IPS-18a (cell line): Measurements from ENCODE around the gene RIPK4.
A peak's percentile ranks its signal among the peaks of the same experiment; 100 is the strongest.

ENCODE experiments used
- H3K27ac ChIP-seq: one replicate; pipeline ENCODE4 v1.5.1; 2013; ENCODE audit warnings: low read length
- H3K27me3 ChIP-seq: one replicate; pipeline ENCODE4 v1.6.1; 2013; ENCODE audit warnings: mild to moderate bottlenecking, low read length; ENCODE audit not compliant: control insufficient read depth, insufficient read depth
- H3K36me3 ChIP-seq: one replicate; pipeline ENCODE4 v1.6.1; 2013; ENCODE audit warnings: low read depth, low read length; ENCODE audit not compliant: control insufficient read depth
- H3K4me1 ChIP-seq: one replicate; pipeline ENCODE4 v1.6.1; 2013; ENCODE audit warnings: low read depth, low read length; ENCODE audit not compliant: control insufficient read depth
- H3K4me3 ChIP-seq: one replicate; pipeline ENCODE4 v1.5.1; 2013; ENCODE audit warnings: low read length
- H3K9ac ChIP-seq: one replicate; pipeline ENCODE4 v1.6.1; 2013; ENCODE audit warnings: mild to moderate bottlenecking, low read length, moderate library complexity
- H3K9me3 ChIP-seq: one replicate; pipeline ENCODE4 v1.6.1; 2013; ENCODE audit warnings: low read depth, low read length; ENCODE audit not compliant: control insufficient read depth

The RIPK4 gene

GRCh38 chr21:41775149-41775472, 8.3 kb upstream of the RIPK4 start:
- H3K4me3 ChIP-seq = no peak overlapping the region
- no peaks in the 10 kb centered on the region for H3K36me3 ChIP-seq
- H3K27me3 ChIP-seq = peaks cover 30% of the 10 kb centered on the region
- no peaks in the 10 kb centered on the region for H3K9me3 ChIP-seq
- H3K27ac ChIP-seq = no peak overlapping the region
- H3K9ac ChIP-seq = no peak overlapping the region
- peaks cover 14% of the 10 kb centered on the region for H3K4me1 ChIP-seq

- H3K36me3 ChIP-seq = no peaks in the 10 kb centered on the region
- peaks cover 17% of the 10 kb centered on the region for H3K4me1 ChIP-seq
- no peak overlapping the region for H3K27ac ChIP-seq
- no peak overlapping the region for H3K4me3 ChIP-seq
- no peaks in the 10 kb centered on the region for H3K9me3 ChIP-seq
- no peak overlapping the region for H3K9ac ChIP-seq
- H3K27me3 ChIP-seq = peaks cover 35% of the 10 kb centered on the region
These were observed 7.8 kb upstream of the RIPK4 start for GRCh38 chr21:41774467-41775148.

DNA sequence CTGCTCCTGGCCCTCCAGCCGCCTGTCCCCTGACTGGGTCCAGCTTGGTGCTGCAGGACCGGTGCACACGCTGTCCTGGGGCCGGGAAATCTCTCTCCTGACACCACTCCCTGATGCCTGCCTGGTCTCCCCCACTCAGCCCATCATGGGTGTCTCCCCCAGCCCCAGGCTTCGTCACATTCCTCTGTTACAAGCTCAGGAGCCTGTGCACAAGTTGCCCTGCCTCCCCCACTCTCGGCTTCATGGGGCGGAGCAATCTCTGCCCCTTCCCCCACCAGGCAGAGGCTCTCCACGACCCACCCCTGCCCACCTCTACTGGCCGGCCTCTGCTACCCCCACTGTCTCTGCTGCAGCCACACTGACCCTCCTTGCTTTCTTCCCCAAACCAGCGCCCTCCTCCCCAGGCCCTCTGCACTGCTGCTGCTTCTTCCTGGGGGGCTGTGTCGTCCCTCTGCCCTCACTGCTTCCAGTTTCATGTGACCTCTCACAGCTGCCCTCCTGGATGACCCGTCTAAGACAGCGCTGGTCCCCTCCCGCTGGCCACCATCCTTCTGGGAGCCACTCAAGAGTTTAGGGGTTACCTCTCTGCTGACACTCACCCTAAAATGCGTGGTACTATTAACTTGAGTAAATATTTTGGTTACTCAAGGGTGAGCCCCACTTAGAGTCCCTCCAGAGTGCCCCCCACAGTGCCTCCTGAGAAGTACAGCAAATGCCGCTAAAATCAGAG, 5.7 kb upstream of the RIPK4 start:
- Histone ChIP-seq H3K9ac (no peak overlapping the region), H3K36me3 (no peaks in the 10 kb centered on the region), H3K9me3 (no peaks in the 10 kb centered on the region), H3K27me3 (peaks cover 56% of the 10 kb centered on the region), H3K27ac (no peak overlapping the region), H3K4me3 (no peak overlapping the region), H3K4me1 (peaks cover 21% of the 10 kb centered on the region)

DNA sequence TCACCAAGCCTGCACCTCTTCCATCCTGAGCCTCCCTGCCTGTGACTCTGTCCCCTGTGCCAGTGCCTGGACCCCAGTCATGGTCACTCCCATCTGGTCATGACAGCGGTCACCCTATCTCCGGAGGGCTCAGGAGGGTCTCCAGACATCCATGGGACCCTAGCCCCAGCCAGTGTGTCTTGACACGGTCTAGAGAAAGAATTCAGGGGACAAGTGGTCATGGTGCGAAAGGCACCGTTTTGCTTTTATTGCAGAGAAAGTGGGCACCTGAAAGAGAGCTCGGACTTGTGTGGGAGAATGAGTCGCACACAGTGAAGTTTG, 4.7 kb upstream of the RIPK4 start:
- H3K4me3 ChIP-seq = no peak overlapping the region
- no peaks in the 10 kb centered on the region for H3K36me3 ChIP-seq
- peaks cover 65% of the 10 kb centered on the region for H3K27me3 ChIP-seq
- H3K9ac ChIP-seq = no peak overlapping the region
- H3K9me3 ChIP-seq = no peaks in the 10 kb centered on the region
- peaks cover 26% of the 10 kb centered on the region for H3K4me1 ChIP-seq
- no peak overlapping the region for H3K27ac ChIP-seq

- Histone ChIP-seq H3K4me3 (no peak overlapping the region), H3K9ac (no peak overlapping the region), H3K36me3 (no peaks in the 10 kb centered on the region), H3K27ac (no peak overlapping the region), H3K4me1 (peaks cover 26% of the 10 kb centered on the region), H3K9me3 (no peaks in the 10 kb centered on the region), H3K27me3 (peaks cover 70% of the 10 kb centered on the region)
These were observed 4.2 kb upstream of the RIPK4 start for GRCh38 chr21:41770901-41771624.

- Histone ChIP-seq H3K27me3 (peaks cover 81% of the 10 kb centered on the region), H3K36me3 (no peaks in the 10 kb centered on the region), H3K9me3 (no peaks in the 10 kb centered on the region), H3K4me1 (peaks cover 36% of the 10 kb centered on the region), H3K9ac (no peak overlapping the region), H3K4me3 (no peak overlapping the region), H3K27ac (no peak overlapping the region)
These were observed 3.1 kb upstream of the RIPK4 start for GRCh38 chr21:41769933-41770332.

GRCh38 chr21:41769521-41769920, 2.7 kb upstream of the RIPK4 start:
- no peak overlapping the region for H3K9ac ChIP-seq
- no peak overlapping the region for H3K4me3 ChIP-seq
- H3K36me3 ChIP-seq = no peaks in the 10 kb centered on the region
- no peaks in the 10 kb centered on the region for H3K9me3 ChIP-seq
- peaks cover 40% of the 10 kb centered on the region for H3K4me1 ChIP-seq
- no peak overlapping the region for H3K27ac ChIP-seq
- H3K27me3 ChIP-seq = peaks cover 86% of the 10 kb centered on the region

DNA sequence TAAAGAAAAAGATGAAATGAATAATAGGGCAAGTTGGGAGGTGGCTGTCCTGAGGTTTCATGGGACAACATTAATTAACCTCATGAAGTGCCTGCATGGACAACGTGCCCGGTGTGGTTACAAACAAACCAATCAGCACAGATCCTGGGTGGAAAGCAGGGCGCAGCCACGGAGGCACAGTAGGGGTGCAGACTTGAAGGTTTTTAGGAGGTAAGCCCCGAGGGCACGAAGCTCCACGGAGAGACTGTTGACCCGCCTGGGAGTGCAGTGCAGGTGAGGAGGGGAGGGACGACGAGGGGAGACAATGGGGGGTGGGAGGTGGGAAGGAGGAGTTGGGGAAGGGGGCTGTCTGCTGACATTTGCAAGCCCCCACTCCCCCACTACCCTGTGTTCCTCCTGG, 2.3 kb upstream of the RIPK4 start:
- peak overlapping the region; percentile 56 for H3K4me3 ChIP-seq
- no peaks in the 10 kb centered on the region for H3K36me3 ChIP-seq
- peaks cover 42% of the 10 kb centered on the region for H3K4me1 ChIP-seq
- H3K27ac ChIP-seq = no peak overlapping the region
- peaks cover 90% of the 10 kb centered on the region for H3K27me3 ChIP-seq
- H3K9me3 ChIP-seq = no peaks in the 10 kb centered on the region
- H3K9ac ChIP-seq = no peak overlapping the region

- Histone ChIP-seq H3K4me1 (peaks cover 47% of the 10 kb centered on the region), H3K36me3 (no peaks in the 10 kb centered on the region), H3K27me3 (peaks cover 95% of the 10 kb centered on the region), H3K27ac (no peak overlapping the region), H3K4me3 (peak overlapping the region; percentile 56), H3K9me3 (no peaks in the 10 kb centered on the region), H3K9ac (no peak overlapping the region)
These were observed 1.7 kb upstream of the RIPK4 start for GRCh38 chr21:41768437-41769042.

DNA sequence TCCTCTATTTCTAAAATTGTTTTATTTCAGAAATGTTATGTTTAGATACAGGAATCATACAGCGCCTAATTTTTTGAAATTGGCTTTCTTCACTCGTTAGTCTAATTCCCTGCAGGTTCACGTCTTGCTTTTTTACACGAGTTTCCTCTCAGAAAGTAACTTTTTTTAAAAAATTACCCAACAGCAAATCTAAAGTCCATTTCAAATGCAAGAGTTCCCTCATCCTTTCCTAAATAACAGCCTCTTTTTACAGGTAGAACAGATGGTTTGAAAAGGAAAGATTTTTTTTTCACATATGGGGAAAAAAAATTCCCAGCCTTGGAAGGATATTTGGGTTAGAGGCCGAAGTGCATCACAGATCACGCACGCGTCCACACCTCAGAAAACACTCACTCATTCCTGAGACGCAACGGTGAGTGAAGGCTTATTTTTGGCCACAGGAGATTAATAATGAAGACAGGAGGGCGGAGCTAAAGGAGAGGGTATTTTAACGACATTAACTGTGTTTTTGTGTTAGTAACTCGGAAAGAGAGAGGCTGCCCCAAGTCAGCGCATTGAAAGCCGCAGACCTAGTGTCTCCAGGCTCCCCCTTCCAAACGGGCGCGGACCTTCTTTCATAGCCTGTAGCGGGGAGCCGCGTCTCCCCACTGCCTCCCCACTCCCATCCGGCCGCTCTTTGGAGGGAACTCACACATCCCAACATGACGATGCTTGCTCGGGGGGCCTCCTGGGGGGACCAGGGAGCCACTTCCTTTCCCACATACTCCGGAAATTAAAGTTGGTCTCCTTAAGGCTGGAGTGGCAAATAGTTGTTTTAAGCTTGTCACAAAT, 969 bp upstream of the RIPK4 start:
- Histone ChIP-seq H3K4me1 (peaks cover 52% of the 10 kb centered on the region), H3K4me3 (peak overlapping the region; percentile 56), H3K36me3 (no peaks in the 10 kb centered on the region), H3K27me3 (peaks cover 98% of the 10 kb centered on the region), H3K27ac (no peak overlapping the region), H3K9ac (no peak overlapping the region), H3K9me3 (no peaks in the 10 kb centered on the region)
